Mesenchymal stem cell (in vitro differentiated cells and primary cell): Measurements from ENCODE around the gene PAX6.

Experiments used
- DNase-seq: peaks from one replicate; pipeline ENCODE4 v3.0.0-alpha.2; 2013
- H2AFZ ChIP-seq: one replicate; pipeline ENCODE4 v1.6.1; 2013; ENCODE audit warnings: low read depth, mild to moderate bottlenecking, control low read depth, inconsistent platforms, low read length, moderate library complexity
- H2AK5ac ChIP-seq: 2 replicates; pipeline ENCODE4 v1.6.1; 2013; ENCODE audit warnings: low read length, moderate library complexity, mild to moderate bottlenecking, inconsistent platforms; ENCODE audit not compliant: severe bottlenecking
- H2BK120ac ChIP-seq: one replicate; pipeline ENCODE4 v1.6.1; 2013; ENCODE audit warnings: low read depth, mild to moderate bottlenecking, inconsistent platforms, low read length, moderate library complexity
- H2BK12ac ChIP-seq, 2 experiments: one replicate each; pipeline ENCODE4 v1.6.1; 2013; ENCODE audit warnings: inconsistent platforms in 2 of 2, low read length in 2 of 2, mild to moderate bottlenecking in 2 of 2, moderate library complexity in 2 of 2, control low read depth in 1 of 2
- H2BK15ac ChIP-seq: one replicate; pipeline ENCODE4 v1.6.1; 2013; ENCODE audit warnings: mild to moderate bottlenecking, low read depth, inconsistent platforms; ENCODE audit not compliant: poor library complexity, severe bottlenecking
- H2BK5ac ChIP-seq: 2 replicates; pipeline ENCODE4 v1.6.1; 2013; ENCODE audit warnings: low read depth, mild to moderate bottlenecking, low read length, control low read depth, inconsistent platforms; ENCODE audit not compliant: poor library complexity, severe bottlenecking
- H3K14ac ChIP-seq, 2 experiments: one replicate each; pipeline ENCODE4 v1.6.1; 2013; ENCODE audit warnings: inconsistent platforms in 2 of 2, low read length in 2 of 2, control low read depth in 1 of 2, mild to moderate bottlenecking in 1 of 2, moderate library complexity in 1 of 2
- H3K18ac ChIP-seq, 2 experiments: one replicate each; pipeline ENCODE4 v1.6.1; 2013; ENCODE audit warnings: inconsistent platforms in 2 of 2, low read length in 2 of 2, control low read depth in 1 of 2, low read depth in 1 of 2, mild to moderate bottlenecking in 1 of 2
- H3K23ac ChIP-seq, 2 experiments: one replicate each; pipeline ENCODE4 v1.6.1; 2013; ENCODE audit warnings: inconsistent platforms in 2 of 2, low read length in 2 of 2, mild to moderate bottlenecking in 2 of 2, moderate library complexity in 2 of 2, control low read depth in 1 of 2
- H3K27ac ChIP-seq: 2 replicates; pipeline ENCODE4 v1.5.1; 2013; ENCODE audit warnings: mild to moderate bottlenecking, moderate library complexity, low read length, control low read depth, inconsistent platforms; ENCODE audit not compliant: poor library complexity, severe bottlenecking
- H3K27me3 ChIP-seq, 2 experiments: 2 replicates each; pipeline versions ENCODE4 v1.6.1 to v1.7.0; 2013; ENCODE audit warnings: low read length in 2 of 2, mild to moderate bottlenecking in 2 of 2, moderate library complexity in 2 of 2, control low read depth in 1 of 2, inconsistent platforms in 1 of 2; ENCODE audit not compliant: control insufficient read depth in 1 of 2, insufficient read depth in 1 of 2
- H3K36me3 ChIP-seq, 2 experiments: 2 replicates each; pipeline versions ENCODE4 v1.6.1 to v1.7.0; 2013; ENCODE audit warnings: low read length in 2 of 2, control low read depth in 1 of 2, inconsistent platforms in 1 of 2, low read depth in 1 of 2, mild to moderate bottlenecking in 1 of 2; ENCODE audit not compliant: insufficient read depth in 2 of 2, control insufficient read depth in 1 of 2
- H3K4ac ChIP-seq, 2 experiments: one replicate each; pipeline ENCODE4 v1.6.1; 2013; ENCODE audit warnings: inconsistent platforms in 2 of 2, low read length in 2 of 2, mild to moderate bottlenecking in 2 of 2, moderate library complexity in 2 of 2, control low read depth in 1 of 2, low read depth in 1 of 2
- H3K4me1 ChIP-seq: 2 replicates; pipeline ENCODE4 v1.6.1; 2013; ENCODE audit warnings: low read depth, low read length, control low read depth; ENCODE audit not compliant: control insufficient read depth, insufficient read depth
- H3K4me2 ChIP-seq: 2 replicates; pipeline ENCODE4 v1.6.1; 2013; ENCODE audit warnings: low read length, mild to moderate bottlenecking, inconsistent platforms; ENCODE audit not compliant: poor library complexity, severe bottlenecking
- H3K4me3 ChIP-seq, 2 experiments: 2 replicates each; pipeline versions ENCODE4 v1.5.1 to v1.7.0; 2013; ENCODE audit warnings: low read length in 2 of 2, mild to moderate bottlenecking in 2 of 2, control low read depth in 1 of 2, low read depth in 1 of 2; ENCODE audit not compliant: insufficient read depth in 1 of 2
- H3K79me1 ChIP-seq: replicated peaks from 2 replicates; pipeline ENCODE4 v1.6.1; 2013; ENCODE audit warnings: mild to moderate bottlenecking, control low read depth, low read length, inconsistent platforms; ENCODE audit not compliant: poor library complexity, severe bottlenecking
- H3K9ac ChIP-seq: 2 replicates; pipeline ENCODE4 v1.7.0; 2013; ENCODE audit warnings: mild to moderate bottlenecking, low read length, moderate library complexity
- H3K9me3 ChIP-seq: 2 replicates; pipeline ENCODE4 v1.7.0; 2013; ENCODE audit warnings: mild to moderate bottlenecking, low read length; ENCODE audit not compliant: control insufficient read depth
- H4K8ac ChIP-seq: one replicate; pipeline ENCODE4 v1.6.1; 2013; ENCODE audit warnings: inconsistent platforms, mild to moderate bottlenecking, low read length, moderate library complexity
- H4K91ac ChIP-seq: one replicate; pipeline ENCODE4 v1.6.1; 2013; ENCODE audit warnings: mild to moderate bottlenecking, low read length, inconsistent platforms
- WGBS: methylation state at CpG from one replicate; pipeline ENCODE4 v1.1.7; 2013; ENCODE audit warnings: mixed read lengths; 5-methylcytosine and 5-hydroxymethylcytosine counted together

The PAX6 gene

GRCh38 chr11:31817621-31818424 is 6.7 kb upstream of the PAX6 start:
- Histone ChIP-seq H3K4me3 (no peak overlapping the region), H3K14ac (no peak overlapping the region), H3K23ac (peak overlapping the region in 1 of 2 experiments; percentile 72), H2BK12ac (no peak overlapping the region), H2BK5ac (no peak overlapping the region), H2AFZ (no peak overlapping the region), H4K8ac (no peak overlapping the region), H3K27me3 (peaks cover 99% of the 10 kb centered on the region in 2 experiments), H3K36me3 (peaks cover 0 to 5% of the 10 kb centered on the region in 2 experiments), H3K4ac (no peak overlapping the region), H3K4me2 (peak overlapping the region; percentile 30), H3K18ac (no peak overlapping the region), H3K79me1 (no peaks in the 10 kb centered on the region), H2BK120ac (no peak overlapping the region), H3K27ac (no peak overlapping the region), H2BK15ac (no peak overlapping the region), H3K9me3 (no peaks in the 10 kb centered on the region), H2AK5ac (no peak overlapping the region), H3K4me1 (peaks cover 47% of the 10 kb centered on the region), H4K91ac (no peak overlapping the region), H3K9ac (no peak overlapping the region)
- 3% methylated on average over 54 of the region's 58 CpGs for WGBS
- DNase-seq = no peak

- Histone ChIP-seq H3K27me3 (peaks cover 99% of the 10 kb centered on the region in 2 experiments), H3K14ac (no peak overlapping the region), H3K4me1 (peaks cover 54% of the 10 kb centered on the region), H3K23ac (no peak overlapping the region), H3K9ac (no peak overlapping the region), H3K4me3 (peak overlapping the region in 1 of 2 experiments; percentile 18), H3K4ac (no peak overlapping the region), H3K36me3 (peaks cover 0 to 5% of the 10 kb centered on the region in 2 experiments), H4K91ac (no peak overlapping the region), H3K18ac (no peak overlapping the region), H2AK5ac (no peak overlapping the region), H4K8ac (no peak overlapping the region), H2BK15ac (no peak overlapping the region), H2BK5ac (no peak overlapping the region), H3K9me3 (no peaks in the 10 kb centered on the region), H2BK12ac (no peak overlapping the region), H3K4me2 (peak overlapping the region; percentile 43), H3K27ac (no peak overlapping the region), H2BK120ac (no peak overlapping the region), H3K79me1 (no peaks in the 10 kb centered on the region), H2AFZ (no peak overlapping the region)
- 2% methylated on average over 48 of the region's 48 CpGs for WGBS
- DNase-seq = no peak
Observed at GRCh38 chr11:31817054-31817620, 6.0 kb upstream of the PAX6 start.

- Histone ChIP-seq H3K4me3 (no peak overlapping the region), H3K36me3 (peaks cover 0 to 7% of the 10 kb centered on the region in 2 experiments), H3K4me2 (peak overlapping the region; percentile 43), H3K27me3 (peaks cover 98 to 99% of the 10 kb centered on the region in 2 experiments), H2BK120ac (no peak overlapping the region), H2BK5ac (no peak overlapping the region), H3K27ac (no peak overlapping the region), H3K14ac (no peak overlapping the region), H2AFZ (no peak overlapping the region), H3K9ac (no peak overlapping the region), H3K18ac (no peak overlapping the region), H3K23ac (no peak overlapping the region), H2BK15ac (no peak overlapping the region), H4K91ac (no peak overlapping the region), H2BK12ac (no peak overlapping the region), H3K4me1 (peaks cover 59% of the 10 kb centered on the region), H2AK5ac (no peak overlapping the region), H4K8ac (no peak overlapping the region), H3K4ac (no peak overlapping the region), H3K79me1 (no peaks in the 10 kb centered on the region), H3K9me3 (no peaks in the 10 kb centered on the region)
- DNase-seq = no peak
- 2% methylated on average over 34 of the region's 40 CpGs for WGBS
Observed at GRCh38 chr11:31816468-31817053, 5.4 kb upstream of the PAX6 start.
